ENCODE data around the gene REXO1.

Gene REXO1

DNA sequence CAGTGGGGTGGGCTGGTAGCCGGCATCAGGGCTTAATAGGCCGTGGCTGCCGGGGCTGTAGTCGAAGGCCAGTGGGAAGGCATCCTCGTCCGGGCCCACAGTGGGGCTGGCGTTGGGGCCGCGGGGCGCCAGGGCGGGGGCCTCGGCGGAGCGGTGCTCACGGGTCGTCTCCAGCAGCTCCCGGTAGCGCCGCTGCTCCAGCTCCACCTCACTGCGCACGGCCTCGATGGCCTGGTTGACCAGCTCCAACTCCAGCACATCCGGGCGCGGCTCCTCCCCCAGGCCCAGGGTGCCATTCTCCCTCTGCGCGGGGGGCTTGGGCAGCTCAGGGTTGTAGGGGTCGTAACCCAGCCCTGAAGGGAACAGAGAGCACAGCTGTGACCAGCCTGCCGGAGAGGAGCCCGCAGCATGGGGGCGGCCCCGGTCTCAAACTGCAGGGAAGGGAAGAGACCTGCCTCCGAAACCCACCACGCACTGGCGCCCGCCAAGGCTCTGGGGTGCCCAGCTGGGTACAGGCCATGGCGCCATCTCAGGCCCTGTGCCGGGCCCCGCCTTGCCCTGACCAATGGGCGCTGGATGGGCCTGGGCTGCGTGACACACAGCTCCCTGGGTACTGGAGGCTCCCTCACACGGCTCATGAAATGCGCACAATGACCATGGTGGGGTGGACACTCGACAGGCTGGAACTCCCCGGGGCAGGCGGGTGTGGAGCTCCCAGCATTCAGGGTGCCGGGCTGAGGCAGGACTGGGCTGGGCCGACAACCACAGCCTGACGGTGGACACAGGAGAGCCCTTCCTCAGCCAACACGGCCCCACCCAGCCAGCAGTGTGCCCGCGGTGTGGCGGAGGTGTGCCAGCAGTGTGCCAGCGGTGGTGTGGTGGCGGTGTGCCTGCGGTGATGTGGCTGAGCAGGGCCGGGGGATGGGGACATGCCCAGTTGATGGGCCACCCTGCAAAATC is 19.7 kb downstream of the REXO1 start:
- no peak for DNase-seq (ENCODE audit: low read depth)

DNA sequence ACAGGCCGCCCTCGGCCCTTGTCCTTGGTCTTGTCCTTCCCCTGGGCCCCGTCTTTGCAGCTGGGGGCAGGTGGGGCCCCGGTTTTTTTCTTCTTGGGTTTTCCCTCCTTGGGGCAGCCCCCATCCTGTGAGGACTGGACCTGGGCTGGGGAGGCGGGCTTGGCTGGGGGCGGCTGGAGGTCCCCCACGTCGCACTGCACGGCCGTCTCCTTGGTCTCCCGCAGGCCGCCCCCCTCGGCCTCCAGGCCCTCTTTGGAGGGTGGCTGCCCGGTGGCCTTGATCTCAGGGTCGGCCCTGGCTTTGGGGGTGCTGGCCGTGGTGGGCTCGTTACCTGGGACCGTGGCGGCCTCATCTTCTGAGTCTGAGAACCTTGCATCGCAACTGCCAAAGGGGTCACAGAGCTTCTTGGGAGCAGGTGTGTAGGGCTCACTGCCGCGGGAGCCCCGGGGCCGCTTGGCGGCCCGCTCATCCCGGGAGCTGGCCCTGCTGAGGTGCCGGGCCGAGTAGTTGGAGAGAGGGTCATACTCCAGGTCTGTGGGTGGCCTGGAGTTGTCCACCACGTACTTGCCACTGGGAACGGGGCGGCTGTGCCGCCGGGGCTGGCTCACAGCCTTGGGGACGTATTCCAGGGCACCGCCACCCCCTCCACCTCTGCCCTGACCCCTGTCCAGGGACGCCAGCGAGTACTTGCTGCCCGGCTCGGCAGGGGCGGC is 20.6 kb downstream of the REXO1 start:
- no peak for DNase-seq (ENCODE audit: low read depth)

- DNase-seq (ENCODE audit: low read depth), result no peak
Measured at GRCh38 chr19:1826557-1827521, 21.4 kb downstream of the REXO1 start.

GRCh38 chr19:1825909-1826556 is 22.2 kb downstream of the REXO1 start:
- peak; percentile 63 for DNase-seq (ENCODE audit: low read depth)

DNA sequence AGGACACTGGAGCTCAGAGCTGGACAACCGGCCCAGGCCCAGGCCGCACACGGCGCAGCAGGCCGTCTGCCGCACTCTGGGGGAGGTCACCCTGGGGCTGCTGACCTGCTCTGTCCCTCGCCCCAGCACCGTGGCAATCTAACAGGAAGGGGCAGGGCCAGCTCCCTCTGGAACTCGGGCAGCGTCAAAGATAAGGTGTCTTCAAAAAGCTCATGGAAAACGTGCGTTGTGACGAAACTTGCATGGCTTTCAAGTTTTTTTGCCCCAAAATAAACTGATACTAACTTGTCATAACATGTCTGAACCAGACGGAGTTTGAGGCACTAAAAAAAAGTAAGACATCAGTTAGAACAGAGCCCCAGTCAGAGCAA is 24.0 kb downstream of the REXO1 start:
- DNase-seq (ENCODE audit: low read depth), result no peak

- no peak for DNase-seq (ENCODE audit: low read depth)
Measured at GRCh38 chr19:1823539-1824251, 24.6 kb downstream of the REXO1 start.

GRCh38 chr19:1823020-1823419 is 25.3 kb downstream of the REXO1 start:
- no peak for DNase-seq (ENCODE audit: low read depth)

DNA sequence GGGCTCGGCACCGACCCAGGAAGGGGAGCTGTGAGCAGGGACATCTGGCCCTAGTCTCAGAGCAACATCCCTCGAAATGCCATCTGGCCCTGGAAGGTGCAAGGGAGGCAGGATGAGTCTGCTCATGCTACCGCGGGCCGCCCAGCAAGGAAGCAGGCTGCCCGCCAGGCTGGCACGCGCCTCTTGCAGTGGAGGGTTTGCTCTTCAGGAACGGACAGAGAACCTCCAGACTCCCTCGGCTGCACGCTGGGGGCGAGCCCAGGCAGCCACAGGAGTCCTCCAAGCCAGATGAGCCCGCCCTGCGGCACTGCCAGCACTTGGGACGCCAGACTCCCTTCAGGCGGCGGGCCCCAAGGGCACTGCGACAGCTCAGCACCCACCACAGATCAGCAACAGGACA is 26.1 kb downstream of the REXO1 start:
- no peak for DNase-seq (ENCODE audit: low read depth)

DNA sequence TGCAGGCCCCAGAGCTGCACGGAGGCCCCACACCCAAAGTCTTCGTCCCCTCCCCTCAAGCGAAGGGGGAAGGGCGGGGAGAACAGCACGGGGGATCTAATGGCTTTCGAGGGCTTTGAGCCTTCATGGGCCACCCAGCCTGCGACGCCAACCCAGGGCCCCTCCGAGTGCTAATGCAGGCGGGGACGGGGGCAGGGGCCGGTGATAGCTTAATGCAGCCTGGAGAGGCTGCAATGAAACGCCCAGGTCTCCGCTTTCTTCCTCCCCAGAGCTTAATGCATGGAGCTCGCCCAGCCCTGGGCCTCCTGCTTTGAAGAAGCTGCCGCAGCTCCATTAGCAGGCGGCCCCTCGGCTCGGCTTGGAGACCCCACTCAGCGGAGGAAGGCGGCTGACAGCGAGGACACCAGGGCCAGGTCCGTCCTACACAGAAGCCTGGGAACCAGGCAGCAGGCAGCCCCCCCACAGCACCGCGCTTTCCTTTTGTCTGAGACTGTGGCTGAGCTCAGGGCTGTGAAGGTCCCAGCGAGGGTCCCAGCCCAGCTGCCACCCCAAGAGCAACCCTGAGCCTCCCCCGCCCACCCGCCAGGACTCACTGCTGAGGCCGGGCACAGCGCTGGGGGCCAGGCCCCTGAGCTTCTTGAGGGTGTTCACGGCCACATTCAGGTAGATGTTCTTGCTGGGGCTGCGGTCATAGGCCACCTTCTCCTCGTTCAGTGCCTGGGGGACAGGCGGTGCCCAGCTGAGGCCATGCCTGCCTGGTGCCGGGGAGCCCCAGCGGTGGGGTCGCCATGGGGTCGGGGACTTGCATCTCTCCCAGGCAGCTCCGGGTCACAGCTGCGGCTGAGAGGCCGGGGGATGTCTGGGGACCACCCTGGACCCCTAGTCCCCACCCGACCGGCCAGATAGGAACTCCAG is 28.7 kb downstream of the REXO1 start:
- DNase-seq (ENCODE audit: low read depth), result no peak

- no peak for DNase-seq (ENCODE audit: low read depth)
Measured at GRCh38 chr19:1818549-1819195, 29.6 kb downstream of the REXO1 start.

DNA sequence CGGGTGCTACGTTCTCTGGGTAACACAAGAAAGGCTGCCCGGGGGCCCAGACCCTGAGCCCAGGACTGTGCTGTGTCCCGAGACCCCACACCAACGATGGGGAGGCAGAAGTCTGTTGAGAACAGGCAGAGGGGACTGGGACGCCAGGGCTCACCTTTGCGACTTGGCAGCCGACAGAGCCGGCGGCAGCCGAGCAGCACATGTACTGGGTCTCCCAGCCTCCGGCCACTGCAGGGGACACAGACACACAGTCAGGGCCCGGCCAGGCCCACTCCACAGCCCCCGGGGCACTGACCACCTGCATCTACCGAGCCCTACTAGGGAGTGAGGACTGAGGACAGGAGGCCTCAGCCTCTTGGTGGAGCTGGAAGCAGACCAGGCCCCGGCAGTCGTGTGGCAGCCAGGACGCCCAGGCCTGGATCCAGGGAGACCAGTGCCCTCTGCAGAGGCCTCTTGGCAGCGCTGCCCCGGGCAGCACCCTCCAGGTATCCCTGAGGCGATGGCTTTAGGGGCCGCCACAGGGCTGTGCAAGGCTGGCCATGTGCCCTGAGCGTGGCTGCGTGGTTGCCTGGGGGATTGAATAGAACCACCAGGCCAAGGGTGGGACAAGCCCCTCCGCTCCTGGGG is 30.6 kb downstream of the REXO1 start:
- DNase-seq (ENCODE audit: low read depth), result no peak

GRCh38 chr19:1816530-1817298 is 31.6 kb downstream of the REXO1 start:
- no peak for DNase-seq (ENCODE audit: low read depth)

GRCh38 chr19:1815605-1816529 is 32.4 kb downstream of the REXO1 start:
- DNase-seq (ENCODE audit: low read depth), result no peak

- DNase-seq (ENCODE audit: low read depth), result no peak
Measured at GRCh38 chr19:1814833-1815604, 33.3 kb downstream of the REXO1 start.

- no peak for DNase-seq (ENCODE audit: low read depth)
Measured at GRCh38 chr19:1814391-1814790, 33.9 kb downstream of the REXO1 start.

Measured in activated T-cell treated with anti-CD3 and anti-CD28 coated beads for 48 hours (primary cell).